ENCODE results near the gene SLC24A4.

Gene SLC24A4

DNA sequence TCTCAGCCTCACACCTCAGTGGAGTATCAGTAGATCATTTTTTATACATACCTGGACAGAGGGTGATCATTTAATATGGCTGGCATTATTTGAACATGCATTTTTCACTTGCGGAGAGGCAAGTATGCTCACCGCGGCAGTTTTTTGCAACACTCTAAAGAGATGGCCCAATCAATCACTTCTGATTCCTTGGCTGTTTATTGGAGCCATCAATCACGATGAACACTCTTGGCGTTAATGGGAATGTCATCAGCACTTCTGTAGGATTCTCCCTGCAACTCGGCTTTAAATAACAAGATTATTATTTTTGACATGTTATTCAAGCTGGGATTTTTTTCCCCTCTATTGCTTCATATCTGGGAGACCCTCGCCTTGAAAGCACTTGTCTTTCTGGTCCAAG, 46.9 kb upstream of the SLC24A4 start:
- H3K27ac ChIP-seq (replicated peaks): no peak overlapping the region
- no peaks in the 10 kb centered on the region for H3K27me3 ChIP-seq (ENCODE audit: insufficient read depth, poor library complexity, severe bottlenecking)
- DNase-seq (ENCODE audit: low read depth in 1 of 2, low spot score in 1 of 2): no peak
- H3K4me3 ChIP-seq (replicated peaks; ENCODE audit: insufficient read depth, low read length): no peak overlapping the region
- no peak for TF ChIP-seq POLR2AphosphoS5 (IDR thresholded peaks at IDR 0.05; ENCODE audit: low read depth)
- TF ChIP-seq SPI1 (IDR thresholded peaks at IDR 0.05; ENCODE audit: borderline replicate concordance, low read depth): no peak
- TF ChIP-seq, protein P1, sequence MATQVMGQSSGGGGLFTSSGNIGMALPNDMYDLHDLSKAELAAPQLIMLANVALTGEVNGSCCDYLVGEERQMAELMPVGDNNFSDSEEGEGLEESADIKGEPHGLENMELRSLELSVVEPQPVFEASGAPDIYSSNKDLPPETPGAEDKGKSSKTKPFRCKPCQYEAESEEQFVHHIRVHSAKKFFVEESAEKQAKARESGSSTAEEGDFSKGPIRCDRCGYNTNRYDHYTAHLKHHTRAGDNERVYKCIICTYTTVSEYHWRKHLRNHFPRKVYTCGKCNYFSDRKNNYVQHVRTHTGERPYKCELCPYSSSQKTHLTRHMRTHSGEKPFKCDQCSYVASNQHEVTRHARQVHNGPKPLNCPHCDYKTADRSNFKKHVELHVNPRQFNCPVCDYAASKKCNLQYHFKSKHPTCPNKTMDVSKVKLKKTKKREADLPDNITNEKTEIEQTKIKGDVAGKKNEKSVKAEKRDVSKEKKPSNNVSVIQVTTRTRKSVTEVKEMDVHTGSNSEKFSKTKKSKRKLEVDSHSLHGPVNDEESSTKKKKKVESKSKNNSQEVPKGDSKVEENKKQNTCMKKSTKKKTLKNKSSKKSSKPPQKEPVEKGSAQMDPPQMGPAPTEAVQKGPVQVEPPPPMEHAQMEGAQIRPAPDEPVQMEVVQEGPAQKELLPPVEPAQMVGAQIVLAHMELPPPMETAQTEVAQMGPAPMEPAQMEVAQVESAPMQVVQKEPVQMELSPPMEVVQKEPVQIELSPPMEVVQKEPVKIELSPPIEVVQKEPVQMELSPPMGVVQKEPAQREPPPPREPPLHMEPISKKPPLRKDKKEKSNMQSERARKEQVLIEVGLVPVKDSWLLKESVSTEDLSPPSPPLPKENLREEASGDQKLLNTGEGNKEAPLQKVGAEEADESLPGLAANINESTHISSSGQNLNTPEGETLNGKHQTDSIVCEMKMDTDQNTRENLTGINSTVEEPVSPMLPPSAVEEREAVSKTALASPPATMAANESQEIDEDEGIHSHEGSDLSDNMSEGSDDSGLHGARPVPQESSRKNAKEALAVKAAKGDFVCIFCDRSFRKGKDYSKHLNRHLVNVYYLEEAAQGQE (IDR thresholded peaks at IDR 0.05; ENCODE audit: insufficient replicate concordance, low read depth): no peak
- TF ChIP-seq GABPA (IDR thresholded peaks at IDR 0.05; ENCODE audit: low read depth): no peak
- TF ChIP-seq, protein P2, sequence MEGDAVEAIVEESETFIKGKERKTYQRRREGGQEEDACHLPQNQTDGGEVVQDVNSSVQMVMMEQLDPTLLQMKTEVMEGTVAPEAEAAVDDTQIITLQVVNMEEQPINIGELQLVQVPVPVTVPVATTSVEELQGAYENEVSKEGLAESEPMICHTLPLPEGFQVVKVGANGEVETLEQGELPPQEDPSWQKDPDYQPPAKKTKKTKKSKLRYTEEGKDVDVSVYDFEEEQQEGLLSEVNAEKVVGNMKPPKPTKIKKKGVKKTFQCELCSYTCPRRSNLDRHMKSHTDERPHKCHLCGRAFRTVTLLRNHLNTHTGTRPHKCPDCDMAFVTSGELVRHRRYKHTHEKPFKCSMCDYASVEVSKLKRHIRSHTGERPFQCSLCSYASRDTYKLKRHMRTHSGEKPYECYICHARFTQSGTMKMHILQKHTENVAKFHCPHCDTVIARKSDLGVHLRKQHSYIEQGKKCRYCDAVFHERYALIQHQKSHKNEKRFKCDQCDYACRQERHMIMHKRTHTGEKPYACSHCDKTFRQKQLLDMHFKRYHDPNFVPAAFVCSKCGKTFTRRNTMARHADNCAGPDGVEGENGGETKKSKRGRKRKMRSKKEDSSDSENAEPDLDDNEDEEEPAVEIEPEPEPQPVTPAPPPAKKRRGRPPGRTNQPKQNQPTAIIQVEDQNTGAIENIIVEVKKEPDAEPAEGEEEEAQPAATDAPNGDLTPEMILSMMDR (IDR thresholded peaks at IDR 0.05; ENCODE audit: insufficient read depth, low read length): no peak

DNA sequence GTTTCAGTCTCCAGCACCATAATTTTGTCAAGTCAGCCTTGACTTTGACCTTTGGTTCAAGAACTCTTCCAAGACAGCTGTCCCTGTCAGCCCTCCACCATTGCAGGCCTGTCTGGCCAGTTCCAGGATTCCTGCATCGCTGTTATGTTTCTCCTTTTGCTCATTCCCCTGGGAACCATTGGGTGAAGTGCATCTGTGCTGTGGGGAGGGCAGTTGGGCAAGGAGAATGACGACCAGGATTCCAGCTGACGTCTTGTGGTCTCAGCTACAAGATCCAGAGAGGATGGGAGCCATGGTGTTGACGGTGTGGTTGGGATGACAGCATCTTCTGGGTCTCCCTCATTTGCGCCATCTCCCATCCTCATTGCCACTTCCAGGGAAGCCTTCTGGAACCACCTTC, 45.9 kb upstream of the SLC24A4 start:
- no peak for DNase-seq (ENCODE audit: low read depth in 1 of 2, low spot score in 1 of 2)
- TF ChIP-seq, protein P1 (IDR thresholded peaks at IDR 0.05; ENCODE audit: insufficient replicate concordance, low read depth): no peak
- no peak for TF ChIP-seq SPI1 (IDR thresholded peaks at IDR 0.05; ENCODE audit: borderline replicate concordance, low read depth)
- no peak for TF ChIP-seq POLR2AphosphoS5 (IDR thresholded peaks at IDR 0.05; ENCODE audit: low read depth)
- TF ChIP-seq, protein P2 (IDR thresholded peaks at IDR 0.05; ENCODE audit: insufficient read depth, low read length): no peak
- no peak for TF ChIP-seq GABPA (IDR thresholded peaks at IDR 0.05; ENCODE audit: low read depth)
- H3K27me3 ChIP-seq (ENCODE audit: insufficient read depth, poor library complexity, severe bottlenecking): no peaks in the 10 kb centered on the region
- no peak overlapping the region for H3K4me3 ChIP-seq (replicated peaks; ENCODE audit: insufficient read depth, low read length)
- H3K27ac ChIP-seq (replicated peaks): no peak overlapping the region

GRCh38 chr14:92280554-92281262, 42.3 kb upstream of the SLC24A4 start:
- H3K27ac ChIP-seq (replicated peaks): no peak overlapping the region
- no peak for TF ChIP-seq GABPA (IDR thresholded peaks at IDR 0.05; ENCODE audit: low read depth)
- H3K4me3 ChIP-seq (replicated peaks; ENCODE audit: insufficient read depth, low read length): no peak overlapping the region
- H3K27me3 ChIP-seq (ENCODE audit: insufficient read depth, poor library complexity, severe bottlenecking): no peaks in the 10 kb centered on the region
- DNase-seq (ENCODE audit: low read depth in 1 of 2, low spot score in 1 of 2): no peak

GRCh38 chr14:92282669-92283068, 40.3 kb upstream of the SLC24A4 start:
- H3K4me3 ChIP-seq (replicated peaks; ENCODE audit: insufficient read depth, low read length): no peak overlapping the region
- H3K27me3 ChIP-seq (ENCODE audit: insufficient read depth, poor library complexity, severe bottlenecking): no peaks in the 10 kb centered on the region
- DNase-seq (ENCODE audit: low read depth in 1 of 2, low spot score in 1 of 2): no peak
- TF ChIP-seq, protein P1 (IDR thresholded peaks at IDR 0.05; ENCODE audit: insufficient replicate concordance, low read depth): no peak
- no peak for TF ChIP-seq GABPA (IDR thresholded peaks at IDR 0.05; ENCODE audit: low read depth)
- TF ChIP-seq SPI1 (IDR thresholded peaks at IDR 0.05; ENCODE audit: borderline replicate concordance, low read depth): no peak
- no peak for TF ChIP-seq POLR2AphosphoS5 (IDR thresholded peaks at IDR 0.05; ENCODE audit: low read depth)
- TF ChIP-seq, protein P2 (IDR thresholded peaks at IDR 0.05; ENCODE audit: insufficient read depth, low read length): no peak
- H3K27ac ChIP-seq (replicated peaks): no peak overlapping the region
